Hematopoietic multipotent progenitor cell treated with erythropoietin and hydrocortisone succinate and interleukin-3 and kit ligand, for 8 days (in vitro differentiated cells): ENCODE results near the gene UNC93B1.

ENCODE experiments used
- DNase-seq: peaks from one replicate; pipeline ENCODE4 v3.0.0-alpha.2; 2015

Gene UNC93B1

DNA sequence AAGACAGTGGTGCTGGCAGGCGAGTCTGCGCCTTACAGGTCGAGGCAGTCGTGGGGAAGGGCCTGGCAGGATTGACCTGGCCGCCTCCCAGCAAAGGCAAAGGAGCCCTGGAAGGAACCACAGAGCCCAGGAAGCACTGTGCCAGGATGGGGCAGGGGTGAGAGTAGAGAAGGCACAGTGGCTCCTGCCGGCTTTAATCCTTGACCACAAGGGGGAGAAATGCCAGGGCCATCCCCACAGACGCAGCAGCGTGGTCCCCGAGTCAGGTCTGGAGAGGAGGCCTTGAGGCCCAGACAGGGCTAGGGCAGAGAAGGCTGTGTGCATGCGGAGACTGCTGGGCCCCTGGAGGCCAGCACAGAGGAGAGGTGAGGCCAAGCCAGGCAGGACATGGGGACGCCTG lies 16.7 kb upstream of the UNC93B1 start:
- no peak for DNase-seq

DNA sequence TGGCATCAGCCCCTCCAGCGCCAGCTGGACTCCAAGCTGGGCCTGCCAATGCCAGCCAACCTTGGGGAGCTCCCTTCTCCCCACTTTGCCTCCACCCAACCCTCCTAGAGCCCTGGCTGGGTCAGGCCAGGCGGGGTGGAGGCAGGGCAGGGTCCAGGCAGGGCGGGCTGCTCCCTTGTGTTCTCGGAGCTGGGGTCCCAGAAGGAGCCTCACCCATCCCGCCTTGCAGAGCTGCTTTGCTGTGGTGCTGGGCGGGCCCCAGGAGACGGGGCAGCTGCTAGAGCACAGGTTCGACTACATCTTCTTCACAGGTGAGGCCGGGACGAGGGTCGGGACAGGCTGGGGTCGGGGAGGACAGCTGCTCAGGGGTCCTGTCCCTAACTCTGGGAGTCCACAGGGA lies 15.6 kb upstream of the UNC93B1 start:
- DNase-seq, result no peak

DNA sequence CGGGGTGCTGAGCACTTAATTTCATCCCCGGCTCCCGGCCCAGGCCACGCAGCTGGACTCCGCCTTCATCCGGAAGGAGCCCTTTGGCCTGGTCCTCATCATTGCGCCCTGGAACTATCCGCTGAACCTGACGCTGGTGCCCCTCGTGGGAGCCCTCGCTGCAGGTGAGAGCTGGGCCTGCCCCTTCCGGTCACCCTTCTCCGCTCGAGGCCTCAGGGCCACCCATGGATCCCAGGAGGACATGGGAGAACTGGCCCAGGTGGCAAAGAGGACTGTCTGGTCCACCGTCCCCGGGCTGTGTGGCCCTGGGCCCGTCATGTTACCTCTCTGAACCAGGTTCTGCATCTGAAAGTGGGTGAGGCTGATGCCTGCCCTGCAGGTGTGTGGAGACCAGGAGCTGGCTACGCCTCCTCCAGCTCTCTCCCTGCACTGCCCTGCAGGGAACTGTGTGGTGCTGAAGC lies 14.9 kb upstream of the UNC93B1 start:
- DNase-seq, result no peak

DNA sequence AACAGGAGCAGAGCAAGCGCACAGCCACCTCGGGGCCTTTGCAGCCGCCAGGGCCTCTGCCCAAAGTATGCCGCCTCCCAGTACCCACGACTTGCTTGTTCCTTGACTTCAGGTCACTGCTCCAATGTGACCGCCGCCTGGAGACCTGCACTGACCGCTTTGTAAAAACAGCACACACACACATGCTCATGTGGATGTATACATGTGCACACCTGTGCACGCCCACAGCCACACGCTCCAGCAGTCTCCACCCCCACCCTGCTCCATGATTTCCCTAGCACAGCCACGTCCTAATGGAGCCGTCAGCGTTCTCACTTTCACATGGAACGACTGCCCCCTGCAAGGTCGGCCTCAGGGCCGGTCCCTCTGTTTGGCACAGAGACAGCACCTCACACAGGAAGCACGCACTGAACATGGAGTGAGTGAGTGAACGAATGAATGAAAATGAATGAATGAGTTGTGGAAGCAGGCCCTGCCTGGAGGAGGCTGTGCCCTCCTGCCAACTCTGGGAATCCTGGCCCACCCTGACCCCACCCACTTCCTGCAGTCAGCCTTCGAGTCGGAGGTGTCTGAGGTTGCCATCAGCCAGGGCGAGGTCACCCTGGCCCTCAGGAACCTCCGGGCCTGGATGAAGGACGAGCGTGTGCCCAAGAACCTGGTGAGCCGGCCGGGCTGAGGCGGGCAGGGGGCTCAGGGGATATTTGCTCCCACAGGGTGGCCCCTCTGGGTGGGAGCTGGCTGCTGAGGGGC lies 14.3 kb upstream of the UNC93B1 start:
- DNase-seq, result no peak

DNA sequence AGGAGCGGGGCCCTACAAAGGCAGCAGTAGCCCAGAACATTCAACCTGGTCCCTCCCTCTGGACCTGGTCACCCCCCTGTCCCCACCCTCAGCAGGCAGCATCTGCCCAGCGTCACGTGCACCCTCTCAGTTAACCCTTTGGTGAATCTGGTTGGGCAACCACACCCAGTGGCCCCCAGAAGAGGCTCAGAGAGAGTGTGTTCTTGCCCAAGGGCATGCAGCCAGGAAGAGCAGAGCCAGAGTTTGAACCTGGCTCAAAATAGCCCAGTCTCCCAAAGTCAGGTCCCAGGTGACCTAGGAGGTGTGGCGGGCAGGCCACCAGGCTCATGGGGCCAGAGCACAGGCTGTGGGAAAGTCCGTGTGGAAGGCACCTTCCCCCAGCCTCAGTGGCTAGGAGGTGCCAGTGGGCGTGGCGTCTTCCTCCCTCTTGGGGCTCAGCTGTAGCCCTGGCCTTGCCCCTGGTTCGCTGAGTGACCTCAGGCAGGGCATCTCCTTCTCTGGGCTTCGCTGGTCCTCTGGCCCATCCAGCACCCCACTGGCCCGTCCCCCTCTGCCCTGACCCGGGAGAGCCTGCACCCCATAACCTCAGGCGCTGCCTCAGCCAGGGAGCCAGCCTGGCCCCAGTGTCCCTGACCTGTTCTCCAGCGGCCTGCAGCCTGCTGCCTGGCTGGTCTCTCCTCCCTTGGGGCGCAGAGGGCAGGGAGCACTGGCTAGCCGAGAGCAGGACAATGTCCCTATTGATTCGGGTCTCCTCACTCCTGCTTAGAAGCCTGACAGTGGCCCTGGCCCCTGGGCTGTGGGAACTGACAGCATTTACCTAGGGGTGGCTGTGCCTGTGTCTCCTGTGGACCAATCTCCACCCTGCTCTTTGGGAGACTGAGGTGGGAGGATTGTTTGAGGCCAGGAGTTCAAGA lies 13.3 kb upstream of the UNC93B1 start:
- peak; percentile 72 for DNase-seq

DNA sequence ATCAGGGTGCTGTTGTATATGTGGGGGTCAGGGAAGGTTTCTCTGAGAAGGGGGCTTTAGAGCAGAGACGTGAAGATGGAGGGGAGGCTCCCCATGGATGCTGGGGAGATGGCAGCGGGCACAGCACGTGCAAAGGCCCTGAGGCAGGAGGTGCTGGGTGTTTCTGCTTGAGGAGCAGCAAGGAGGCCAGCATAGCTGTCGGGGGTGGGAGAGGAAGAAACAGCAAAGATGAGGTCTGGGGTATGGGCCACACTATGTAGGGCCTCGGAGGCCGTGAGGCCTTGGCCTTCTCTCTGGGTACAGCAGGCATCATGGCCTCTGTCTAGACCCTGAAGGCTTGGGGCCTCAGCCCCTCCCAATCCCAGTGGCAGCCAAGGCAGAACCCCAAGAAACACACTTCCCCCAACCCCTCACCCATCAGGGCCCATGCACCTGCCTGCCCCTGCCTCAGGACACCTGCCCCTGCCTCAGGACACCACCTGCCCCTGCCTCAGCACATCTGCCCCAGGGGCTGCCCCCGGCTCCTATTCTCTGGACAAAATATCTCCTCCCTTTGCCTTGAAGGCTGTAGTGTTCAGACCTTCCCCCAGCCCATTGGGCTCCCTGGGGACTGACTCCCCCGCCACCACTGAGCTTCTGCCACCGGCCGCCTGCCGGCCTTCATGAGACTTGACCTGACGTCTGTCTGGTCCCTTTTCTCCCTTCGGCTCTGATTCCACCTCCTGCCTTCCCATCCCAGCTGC lies 12.4 kb upstream of the UNC93B1 start:
- no peak for DNase-seq

DNA sequence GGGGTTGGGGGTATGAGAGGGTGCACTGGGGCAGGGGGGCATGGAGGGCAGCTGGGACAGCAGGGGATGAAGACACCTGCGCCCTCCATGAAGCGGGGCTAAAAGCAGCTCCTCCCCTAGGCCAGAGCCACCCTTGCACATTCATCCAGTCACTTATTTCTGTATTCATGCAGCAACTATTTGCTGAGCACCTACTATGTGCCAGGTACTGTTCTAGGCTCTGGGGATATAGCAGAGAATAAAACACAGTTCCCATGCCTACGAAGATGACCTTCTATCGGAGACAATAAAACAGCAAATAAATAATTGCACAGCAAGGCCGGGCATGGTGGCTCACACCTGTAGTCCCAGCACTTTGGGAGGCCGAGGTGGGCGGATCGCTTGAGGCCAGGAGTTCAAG lies 11.6 kb upstream of the UNC93B1 start:
- DNase-seq, result no peak

DNA sequence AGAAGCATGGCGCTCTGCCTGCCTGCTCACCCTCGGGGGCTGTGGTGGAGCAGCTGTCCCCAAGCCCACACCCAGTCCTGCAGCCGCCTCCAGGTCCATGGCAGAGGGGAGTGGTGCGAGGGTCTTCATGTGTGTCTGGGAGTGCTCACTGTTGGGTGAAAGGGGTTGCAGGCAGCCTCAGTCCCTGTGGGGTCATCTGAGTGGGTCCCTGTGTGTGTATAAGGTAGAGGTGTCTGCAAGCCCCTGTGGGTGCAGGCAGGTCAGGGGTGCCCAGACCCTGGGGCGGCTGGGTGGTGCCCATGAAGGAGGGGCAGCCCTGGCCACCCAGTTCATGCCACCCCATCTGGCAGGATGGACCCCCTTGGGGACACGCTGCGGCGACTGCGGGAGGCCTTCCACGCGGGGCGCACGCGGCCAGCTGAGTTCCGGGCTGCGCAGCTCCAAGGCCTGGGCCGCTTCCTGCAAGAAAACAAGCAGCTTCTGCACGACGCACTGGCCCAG lies 11.1 kb upstream of the UNC93B1 start:
- DNase-seq, result no peak

DNA sequence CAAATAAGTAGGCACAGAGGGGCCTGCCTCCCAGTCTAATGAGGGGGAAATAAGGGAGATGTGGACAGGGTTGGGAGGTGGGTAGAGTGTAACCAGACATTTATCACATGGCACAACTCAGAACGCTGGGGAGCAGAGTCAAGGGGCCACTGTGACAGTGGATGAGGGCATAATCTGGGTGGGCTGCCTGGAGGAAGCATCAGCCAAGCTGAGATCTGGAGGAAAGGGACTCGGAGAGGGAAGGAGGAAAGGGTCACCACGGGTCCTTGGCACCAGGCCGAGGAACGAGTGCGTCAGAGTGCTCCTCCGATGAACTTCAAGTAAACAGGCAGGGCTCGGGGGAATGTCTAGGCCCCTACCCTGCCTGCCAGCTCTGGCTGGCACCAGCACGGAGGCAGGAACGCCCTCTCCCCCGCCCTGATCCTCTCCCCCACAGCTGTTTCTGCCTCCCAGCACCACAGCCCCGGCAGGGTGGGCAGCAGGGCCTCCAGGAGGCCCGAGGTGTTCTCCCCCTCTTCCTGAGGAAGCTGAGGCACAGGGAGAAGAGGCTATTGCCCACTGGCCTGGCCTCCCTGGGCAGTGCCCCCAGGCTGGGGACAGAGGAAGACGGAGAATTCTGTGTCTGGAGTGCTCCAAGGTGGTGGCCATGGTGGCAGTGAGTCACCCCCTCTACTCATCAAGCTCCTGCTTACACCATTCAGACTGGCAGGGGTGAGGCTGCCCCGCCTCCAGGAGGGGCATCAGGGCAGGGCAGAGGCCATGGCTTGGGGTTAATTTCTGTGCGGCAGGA lies 10.5 kb upstream of the UNC93B1 start:
- DNase-seq, result peak; percentile 83

DNA sequence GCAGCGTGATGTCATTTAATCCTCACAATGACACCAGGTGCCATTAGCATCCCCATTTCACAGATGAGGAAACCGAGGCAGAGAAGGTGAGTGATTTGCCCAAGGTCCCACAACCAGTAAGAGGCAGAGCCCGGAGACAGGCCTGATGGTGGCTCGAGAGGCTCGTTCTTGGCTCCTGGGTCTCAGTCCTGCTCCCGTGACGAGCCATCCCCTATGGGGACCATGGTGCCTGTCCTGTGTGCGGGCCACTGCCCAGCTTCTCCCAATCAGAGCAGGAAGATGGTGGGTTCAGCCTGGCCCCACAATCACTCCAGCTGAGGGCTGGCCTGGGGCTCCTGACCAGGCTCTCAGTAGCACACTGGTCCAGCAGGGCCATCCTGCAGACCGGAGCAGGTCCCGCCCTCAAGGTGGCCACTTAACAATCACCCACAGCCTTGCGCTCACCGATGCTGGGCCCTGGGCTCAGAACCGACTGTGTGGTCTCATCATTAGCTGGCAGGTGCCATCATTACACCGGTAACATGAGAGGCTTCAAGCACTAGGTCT lies 9.8 kb upstream of the UNC93B1 start:
- no peak for DNase-seq

DNA sequence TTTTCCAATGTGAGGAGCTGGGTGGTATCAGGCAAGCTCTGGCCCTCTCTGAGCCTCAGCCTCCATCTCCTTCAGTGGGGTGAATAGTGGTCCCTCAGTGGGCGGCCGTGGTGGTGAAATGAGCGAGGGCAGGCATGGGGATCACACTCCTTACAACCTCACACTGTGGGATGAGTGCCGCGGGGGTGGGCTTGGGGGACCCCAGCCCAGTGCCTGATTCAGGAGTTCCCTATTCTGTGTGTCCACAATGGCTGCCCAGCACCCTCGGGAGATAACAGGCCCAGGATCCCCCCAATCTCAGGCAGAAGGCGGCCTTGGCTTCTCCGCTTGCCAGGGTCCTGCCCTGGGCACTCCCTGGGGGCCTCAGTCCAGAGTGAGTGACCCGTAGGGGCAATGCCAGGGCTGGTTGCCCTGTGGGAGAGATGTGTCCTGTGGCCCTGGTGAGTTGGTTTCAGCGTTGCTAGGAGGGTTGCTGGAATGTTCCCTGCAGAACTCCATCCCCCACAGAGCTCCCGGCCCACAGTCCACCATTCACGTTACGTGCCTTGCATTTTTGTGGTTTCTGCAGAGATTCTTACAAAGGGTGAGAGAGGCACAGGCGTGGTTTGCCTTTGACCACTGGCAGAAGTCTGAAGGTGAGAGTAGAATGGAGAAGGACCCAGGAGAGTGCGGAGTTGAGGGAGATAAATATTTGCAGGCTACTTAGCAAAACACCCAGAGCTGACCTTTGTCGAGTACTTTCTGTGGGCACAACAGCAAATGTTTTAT lies 9.1 kb upstream of the UNC93B1 start:
- DNase-seq, result no peak

DNA sequence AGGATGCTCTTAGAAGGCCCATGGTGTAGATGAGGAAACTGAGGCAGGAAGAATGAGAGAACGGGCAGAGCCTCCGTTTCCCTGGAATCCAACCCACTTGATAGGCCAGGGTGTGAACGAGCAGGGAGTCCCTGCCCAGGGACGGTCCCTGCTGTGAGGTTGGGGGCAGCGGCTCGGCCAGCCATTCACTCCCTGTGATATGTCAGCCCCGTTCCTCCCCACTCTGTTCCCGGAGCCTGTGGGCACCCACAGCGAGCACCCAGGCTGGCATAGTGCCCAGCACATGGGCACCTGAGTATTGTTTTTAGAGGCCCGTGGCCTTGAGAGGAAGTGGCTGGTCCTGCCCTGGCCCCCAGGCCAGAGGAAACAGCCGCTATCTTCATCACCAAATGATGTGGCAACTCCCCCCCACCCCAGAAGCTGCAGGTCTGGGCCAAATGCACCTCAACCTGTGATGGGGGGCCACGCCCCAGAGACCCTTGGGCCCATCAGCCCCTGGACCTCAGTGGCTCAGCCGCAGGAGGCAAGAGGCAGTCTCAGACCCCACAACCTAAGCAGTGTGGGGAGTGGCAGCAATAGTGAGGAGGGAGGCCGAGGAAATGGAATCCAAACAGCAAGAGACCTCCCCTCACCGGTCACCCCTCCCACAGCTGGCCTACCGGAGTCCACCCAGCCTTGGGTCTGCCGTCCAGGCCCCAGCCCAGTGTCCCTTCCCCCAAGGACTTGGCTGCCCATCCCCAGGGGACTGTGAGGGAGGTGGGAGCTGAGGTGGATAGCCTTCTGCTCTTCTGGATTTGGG lies 8.3 kb upstream of the UNC93B1 start:
- no peak for DNase-seq

DNA sequence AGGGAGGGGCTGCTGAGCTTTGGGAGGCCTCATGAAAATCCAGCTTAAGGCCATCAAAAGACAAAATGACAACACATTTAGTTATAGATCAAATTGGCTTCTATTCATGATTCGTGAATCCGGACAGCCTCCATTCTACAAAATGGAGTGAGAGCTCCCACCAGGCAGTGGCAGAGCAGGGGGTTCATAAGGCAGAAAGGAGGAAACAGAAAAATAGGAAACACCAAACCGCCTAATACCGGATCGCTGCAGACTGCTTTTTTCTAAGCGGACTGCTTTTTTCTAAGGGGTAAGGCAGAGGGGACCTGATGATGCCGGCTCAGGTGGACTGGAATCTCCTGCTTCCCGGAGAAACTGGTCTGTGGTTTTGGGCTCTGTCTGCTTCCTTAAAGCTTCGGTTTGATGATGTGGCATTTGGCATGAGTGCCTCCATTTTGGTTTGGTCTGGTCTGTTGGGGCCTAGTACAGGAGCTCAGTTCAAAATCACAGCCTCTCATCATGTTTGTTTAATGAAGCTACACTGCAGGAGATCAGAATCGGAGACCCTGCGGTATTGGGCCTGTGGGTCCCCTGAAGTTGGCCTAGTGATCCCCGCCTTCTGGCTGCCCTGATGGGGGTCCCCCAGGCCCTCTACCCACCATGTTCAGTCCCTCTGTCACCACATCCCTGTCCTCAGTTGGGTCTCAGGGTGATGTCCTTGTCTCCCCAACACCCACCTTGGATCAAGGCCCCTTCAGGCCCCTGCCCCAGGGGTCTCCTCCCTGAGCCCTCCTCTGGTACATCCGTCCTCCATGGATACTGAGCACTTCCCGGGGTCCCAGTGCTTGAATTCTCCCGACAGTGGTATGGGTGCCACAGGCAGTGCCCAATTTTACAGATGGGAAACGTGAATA lies 7.4 kb upstream of the UNC93B1 start:
- DNase-seq, result no peak

DNA sequence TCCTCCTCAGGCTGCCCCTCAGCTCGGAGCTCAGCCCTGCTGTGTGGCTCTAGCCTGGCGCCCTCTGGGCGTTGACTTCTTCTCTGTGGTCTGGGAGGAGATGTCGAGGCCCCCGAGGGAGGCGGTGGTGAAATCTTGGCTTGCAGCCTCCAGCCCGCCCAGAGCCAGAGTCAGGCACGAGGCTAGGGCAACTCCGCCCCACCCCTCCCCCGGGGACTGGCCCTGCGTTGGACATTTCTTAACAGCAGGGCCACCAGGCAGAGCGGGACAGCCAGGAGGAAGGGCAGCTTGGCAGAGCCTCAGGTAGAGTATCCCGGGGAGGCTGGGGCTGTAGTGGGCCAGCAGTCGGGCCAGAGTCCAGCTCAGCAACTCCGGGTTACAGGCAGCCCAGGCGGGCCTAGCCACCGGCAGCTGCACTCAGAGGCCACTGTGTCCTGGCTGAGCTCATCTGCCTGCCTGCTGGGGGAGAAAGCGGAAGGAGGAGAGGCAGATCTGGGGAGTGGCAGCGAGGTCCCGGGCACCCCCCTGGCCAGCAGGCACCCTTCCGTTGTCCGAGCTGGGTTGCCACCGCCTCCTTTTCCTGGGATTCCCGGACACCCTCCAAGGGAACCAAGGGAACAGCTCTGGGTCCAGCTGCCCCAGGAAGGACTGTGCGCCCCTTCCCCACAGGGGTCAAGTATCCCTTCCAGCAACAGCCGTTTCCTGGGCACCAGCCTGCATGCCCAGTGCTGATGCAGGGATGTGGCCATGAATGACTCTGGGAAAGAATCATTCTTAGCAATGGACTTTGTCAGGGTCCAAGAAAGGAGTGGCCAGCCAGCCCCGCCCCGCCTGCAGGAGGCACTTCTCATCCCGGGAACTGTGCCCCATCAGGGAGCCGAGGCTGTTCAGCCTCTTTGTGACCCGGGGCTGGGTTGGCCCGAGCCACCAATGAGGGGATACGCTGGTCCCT lies 6.5 kb upstream of the UNC93B1 start, which contains the start of gene ALDH3B1:
Gene ALDH3B1, plus strand, starts transcription at position 238 of the 952 bp plus-strand sequence. CDS start 4,971 bp downstream, outside the sequence.
- peak; percentile 98 for DNase-seq

DNA sequence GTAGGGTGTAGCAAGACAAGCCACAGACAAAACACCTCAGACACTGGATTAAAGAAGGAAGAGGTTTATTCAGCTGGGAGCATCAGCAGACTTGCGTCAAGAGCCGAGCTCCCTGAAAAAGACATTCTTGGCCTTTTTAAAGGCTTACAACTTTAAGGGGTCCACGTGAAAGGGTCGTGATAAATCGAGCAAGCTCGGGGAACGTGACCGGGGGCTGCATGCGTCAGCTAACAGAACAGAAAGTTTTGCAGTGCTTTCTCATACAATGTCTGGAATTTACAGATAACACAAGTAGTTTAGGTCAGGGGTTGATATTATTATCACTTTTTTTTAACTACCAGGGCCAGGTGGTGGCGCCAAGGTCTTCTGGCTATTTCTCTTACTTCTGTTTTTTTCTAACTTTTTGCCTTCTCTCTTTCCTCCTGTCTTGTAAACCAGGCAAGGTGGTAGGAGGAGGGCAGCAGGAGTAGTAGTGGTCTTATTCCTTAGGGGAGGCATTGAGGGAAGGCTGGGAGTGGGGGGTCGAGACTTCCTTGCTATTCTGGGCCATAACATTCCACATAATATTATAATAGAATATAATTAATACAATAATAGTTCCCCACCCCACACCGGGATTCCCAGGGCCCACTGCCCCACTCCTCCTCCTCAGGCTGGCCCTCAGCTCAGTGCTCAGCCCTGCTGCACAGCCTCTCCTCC lies 5.6 kb upstream of the UNC93B1 start:
- DNase-seq, result peak; percentile 93

DNA sequence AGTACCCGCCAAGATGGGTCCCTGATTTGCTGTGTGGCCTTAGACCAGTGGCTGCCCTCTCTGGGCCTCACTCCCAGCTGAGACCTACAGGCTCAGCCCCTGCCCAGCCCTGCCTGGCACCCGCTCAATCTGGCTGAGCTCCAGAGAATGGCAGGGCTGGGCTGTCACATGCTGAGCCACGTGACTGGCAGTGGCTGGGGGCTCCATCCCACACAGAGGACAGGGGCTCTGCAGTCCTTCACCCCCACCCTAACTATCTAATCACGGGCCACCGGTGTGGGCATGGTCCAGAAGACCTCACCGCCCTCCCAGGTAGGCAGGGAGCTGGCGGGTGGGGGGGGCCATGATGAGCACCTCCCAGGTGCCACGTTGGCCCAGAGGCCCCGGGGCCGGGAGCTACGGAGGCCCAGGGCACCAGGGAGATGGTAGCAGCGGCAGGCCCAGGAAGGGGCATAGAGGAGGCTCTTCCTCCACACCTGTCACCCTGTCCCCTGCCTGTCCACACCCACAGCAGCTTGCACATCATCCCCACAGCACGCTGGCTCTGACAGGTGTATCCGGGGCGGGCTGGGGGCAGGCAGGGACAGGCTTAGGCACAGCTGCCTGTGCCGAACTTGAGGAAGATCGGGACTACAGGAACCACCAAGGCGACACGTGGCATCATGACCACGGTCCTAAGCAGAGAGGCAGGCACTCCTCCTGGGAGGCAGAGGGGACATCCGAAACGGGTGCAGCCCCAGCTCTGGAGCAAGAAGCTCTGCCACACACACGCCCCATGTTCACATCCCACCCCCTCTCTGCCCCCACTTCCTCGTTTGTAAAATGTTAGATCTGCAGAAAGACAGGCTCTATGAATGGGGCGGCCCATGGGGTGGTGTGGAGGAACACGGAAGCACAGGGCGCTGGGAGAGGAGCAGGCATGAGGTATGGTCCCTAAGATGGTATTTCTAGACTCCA lies 4.8 kb upstream of the UNC93B1 start:
- DNase-seq, result peak; percentile 93
